Endometrium (tissue), 2 donors: ENCODE measurements around the gene SLC5A10.

ENCODE experiments used
- FAIRE-seq: peaks from 2 replicates; lab custom pipeline; 2012; peaks lifted over from hg19 to GRCh38; lab: Jason Lieb, UNC
- donor health status: control.
- donor health status: control.

Gene SLC5A10

GRCh38 chr17:18965530-18966236 lies 13.7 kb downstream of the SLC5A10 start:
- FAIRE-seq, result no peak

GRCh38 chr17:18966831-18967624 lies 15.1 kb downstream of the SLC5A10 start:
- no peak for FAIRE-seq

GRCh38 chr17:18967916-18968315 lies 16.0 kb downstream of the SLC5A10 start:
- no peak for FAIRE-seq

- FAIRE-seq, result no peak
These were observed 16.4 kb downstream of the SLC5A10 start for GRCh38 chr17:18968345-18968744.

GRCh38 chr17:18968945-18969887 lies 17.3 kb downstream of the SLC5A10 start:
- FAIRE-seq, result no peak

- no peak for FAIRE-seq
These were observed 18.9 kb downstream of the SLC5A10 start for GRCh38 chr17:18970582-18971480.

GRCh38 chr17:18971801-18972200 lies 19.8 kb downstream of the SLC5A10 start:
- FAIRE-seq, result no peak

GRCh38 chr17:18974407-18975149 lies 22.6 kb downstream of the SLC5A10 start:
- no peak for FAIRE-seq

GRCh38 chr17:18975597-18975996 lies 23.6 kb downstream of the SLC5A10 start:
- no peak for FAIRE-seq

GRCh38 chr17:18976201-18976600 lies 24.2 kb downstream of the SLC5A10 start:
- FAIRE-seq, result no peak

GRCh38 chr17:18977021-18977420 lies 25.1 kb downstream of the SLC5A10 start:
- no peak for FAIRE-seq

- no peak for FAIRE-seq
These were observed 25.7 kb downstream of the SLC5A10 start for GRCh38 chr17:18977646-18978045.

GRCh38 chr17:18978050-18978449 lies 26.1 kb downstream of the SLC5A10 start:
- FAIRE-seq, result no peak

GRCh38 chr17:18978655-18979054 lies 26.7 kb downstream of the SLC5A10 start:
- no peak for FAIRE-seq

- no peak for FAIRE-seq
These were observed 28.8 kb downstream of the SLC5A10 start for GRCh38 chr17:18980682-18981334.

- no peak for FAIRE-seq
These were observed 29.3 kb downstream of the SLC5A10 start for GRCh38 chr17:18981335-18981641.

- FAIRE-seq, result no peak
These were observed 29.9 kb downstream of the SLC5A10 start for GRCh38 chr17:18981642-18982424.

GRCh38 chr17:18984273-18985114 lies 32.5 kb downstream of the SLC5A10 start:
- no peak for FAIRE-seq

GRCh38 chr17:18985475-18985874 lies 33.5 kb downstream of the SLC5A10 start:
- no peak for FAIRE-seq
